ENCODE measurements around the gene SLC6A13. TPM values are rescaled to one million over a fixed set of nuclear protein-coding genes. Genes with fewer than 3 reads are reported as not detected.

SLC6A13 gene
- total and polyA plus RNA-seq, 4 donors: 0.23 to 12.0 (median 7.5) TPM

DNA sequence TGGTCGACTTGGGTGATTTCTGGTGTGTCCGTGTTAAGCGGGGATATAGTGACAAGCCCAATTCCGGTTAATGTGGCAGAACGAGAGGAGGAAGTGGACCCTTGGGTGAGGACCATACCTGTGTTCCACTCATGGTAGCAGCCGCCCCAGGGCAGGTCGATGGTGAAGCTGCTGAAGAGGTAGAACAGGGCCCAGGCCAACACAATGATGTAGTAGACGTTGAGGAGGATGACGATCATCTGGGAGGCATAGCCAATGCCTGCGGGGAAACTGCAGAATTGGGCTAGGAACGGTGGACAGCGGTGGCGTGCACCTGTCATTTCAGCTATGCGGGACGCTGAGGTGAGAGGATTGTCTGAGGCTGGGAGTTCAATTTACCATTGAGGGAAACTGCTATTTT is 20.1 kb downstream of the SLC6A13 start:
- TF ChIP-seq EGR1 (IDR thresholded peaks at IDR 0.05; ENCODE audit: low read depth in 2 of 2) (no peak), NR2F2 (IDR thresholded peaks at IDR 0.05) (no peak), TAF1 (conservative IDR thresholded peaks at IDR 0.05) (no peak), FOXA1 (IDR thresholded peaks at IDR 0.05) (no peak)
- TF ChIP-seq, protein P1, sequence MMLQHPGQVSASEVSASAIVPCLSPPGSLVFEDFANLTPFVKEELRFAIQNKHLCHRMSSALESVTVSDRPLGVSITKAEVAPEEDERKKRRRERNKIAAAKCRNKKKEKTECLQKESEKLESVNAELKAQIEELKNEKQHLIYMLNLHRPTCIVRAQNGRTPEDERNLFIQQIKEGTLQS (IDR thresholded peaks at IDR 0.05): no peak
- TF ChIP-seq, protein P2, sequence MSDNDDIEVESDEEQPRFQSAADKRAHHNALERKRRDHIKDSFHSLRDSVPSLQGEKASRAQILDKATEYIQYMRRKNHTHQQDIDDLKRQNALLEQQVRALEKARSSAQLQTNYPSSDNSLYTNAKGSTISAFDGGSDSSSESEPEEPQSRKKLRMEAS (IDR thresholded peaks at IDR 0.05): no peak
- WGBS: 95% methylated on average over 15 of the region's 15 CpGs
- H3K27ac ChIP-seq (ENCODE audit: low read depth in 1 of 2, low read length in 2 of 2): no peak overlapping the region
- peaks cover 0 to 3% (median 1%) of the 10 kb centered on the region in 4 donors for H3K9me3 ChIP-seq (ENCODE audit: control insufficient read depth in 4 of 4, low read length in 3 of 4)
- H3K9ac ChIP-seq (ENCODE audit: low read depth in 1 of 2, low read length in 2 of 2): no peak overlapping the region
- no peak overlapping the region for H3K4me3 ChIP-seq (ENCODE audit: low read depth in 1 of 3, low read length in 3 of 3)
- DNase-seq (ENCODE audit: low spot score): no peak
- no peaks in the 10 kb centered on the region for H3K27me3 ChIP-seq (ENCODE audit: control insufficient read depth in 4 of 4, insufficient read depth in 4 of 4, low read length in 3 of 4)
- no peaks in the 10 kb centered on the region for H3K36me3 ChIP-seq (ENCODE audit: control insufficient read depth in 4 of 4, insufficient read depth in 3 of 4, low read depth in 1 of 4, low read length in 3 of 4)
- peaks cover 0 to 14% (median 10%) of the 10 kb centered on the region in 4 donors for H3K4me1 ChIP-seq (ENCODE audit: control insufficient read depth in 4 of 4, insufficient read depth in 4 of 4, low read length in 3 of 4)

DNA sequence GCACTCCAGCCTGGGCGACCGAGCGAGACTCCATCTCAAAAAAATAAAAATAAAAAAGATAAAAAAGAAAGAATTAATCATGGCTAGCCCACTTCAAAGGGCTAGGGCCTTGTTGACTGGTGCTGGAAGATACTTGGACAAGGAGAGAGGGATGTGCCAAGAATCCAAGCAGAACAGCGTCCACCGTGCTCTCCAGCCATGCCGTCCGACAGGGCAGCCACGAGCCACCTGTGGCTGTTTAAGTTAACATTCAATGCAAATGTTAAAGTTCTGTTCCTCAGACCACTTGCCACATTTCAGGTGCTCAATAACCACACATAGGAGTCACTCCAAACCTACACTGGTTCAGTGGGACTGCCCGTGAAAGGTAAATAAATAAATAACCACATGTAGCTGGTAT is 21.4 kb downstream of the SLC6A13 start:
- peaks cover 0 to 14% (median 10%) of the 10 kb centered on the region in 4 donors for H3K4me1 ChIP-seq (ENCODE audit: control insufficient read depth in 4 of 4, insufficient read depth in 4 of 4, low read length in 3 of 4)
- H3K36me3 ChIP-seq (ENCODE audit: control insufficient read depth in 4 of 4, insufficient read depth in 3 of 4, low read depth in 1 of 4, low read length in 3 of 4): no peaks in the 10 kb centered on the region
- 98% methylated on average over 9 of the region's 9 CpGs for WGBS
- no peak for TF ChIP-seq RAD21 (IDR thresholded peaks at IDR 0.05)
- no peak for TF ChIP-seq HNF4G (IDR thresholded peaks at IDR 0.05)
- no peak for TF ChIP-seq SP1 (IDR thresholded peaks at IDR 0.05)
- TF ChIP-seq, protein P3, sequence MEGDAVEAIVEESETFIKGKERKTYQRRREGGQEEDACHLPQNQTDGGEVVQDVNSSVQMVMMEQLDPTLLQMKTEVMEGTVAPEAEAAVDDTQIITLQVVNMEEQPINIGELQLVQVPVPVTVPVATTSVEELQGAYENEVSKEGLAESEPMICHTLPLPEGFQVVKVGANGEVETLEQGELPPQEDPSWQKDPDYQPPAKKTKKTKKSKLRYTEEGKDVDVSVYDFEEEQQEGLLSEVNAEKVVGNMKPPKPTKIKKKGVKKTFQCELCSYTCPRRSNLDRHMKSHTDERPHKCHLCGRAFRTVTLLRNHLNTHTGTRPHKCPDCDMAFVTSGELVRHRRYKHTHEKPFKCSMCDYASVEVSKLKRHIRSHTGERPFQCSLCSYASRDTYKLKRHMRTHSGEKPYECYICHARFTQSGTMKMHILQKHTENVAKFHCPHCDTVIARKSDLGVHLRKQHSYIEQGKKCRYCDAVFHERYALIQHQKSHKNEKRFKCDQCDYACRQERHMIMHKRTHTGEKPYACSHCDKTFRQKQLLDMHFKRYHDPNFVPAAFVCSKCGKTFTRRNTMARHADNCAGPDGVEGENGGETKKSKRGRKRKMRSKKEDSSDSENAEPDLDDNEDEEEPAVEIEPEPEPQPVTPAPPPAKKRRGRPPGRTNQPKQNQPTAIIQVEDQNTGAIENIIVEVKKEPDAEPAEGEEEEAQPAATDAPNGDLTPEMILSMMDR (IDR thresholded peaks at IDR 0.05; ENCODE audit: low read depth, low read length, missing input control): no peak
- TF ChIP-seq TAF1 (conservative IDR thresholded peaks at IDR 0.05): no peak
- H3K9ac ChIP-seq (ENCODE audit: low read depth in 1 of 2, low read length in 2 of 2): no peak overlapping the region
- H3K27me3 ChIP-seq (ENCODE audit: control insufficient read depth in 4 of 4, insufficient read depth in 4 of 4, low read length in 3 of 4): no peaks in the 10 kb centered on the region
- peak; percentile 17 for DNase-seq (ENCODE audit: low spot score)
- H3K27ac ChIP-seq (ENCODE audit: low read depth in 1 of 2, low read length in 2 of 2): no peak overlapping the region
- no peaks in the 10 kb centered on the region for H3K9me3 ChIP-seq (ENCODE audit: control insufficient read depth in 4 of 4, low read length in 3 of 4)
- H3K4me3 ChIP-seq (ENCODE audit: low read depth in 1 of 3, low read length in 3 of 3): no peak overlapping the region

DNA sequence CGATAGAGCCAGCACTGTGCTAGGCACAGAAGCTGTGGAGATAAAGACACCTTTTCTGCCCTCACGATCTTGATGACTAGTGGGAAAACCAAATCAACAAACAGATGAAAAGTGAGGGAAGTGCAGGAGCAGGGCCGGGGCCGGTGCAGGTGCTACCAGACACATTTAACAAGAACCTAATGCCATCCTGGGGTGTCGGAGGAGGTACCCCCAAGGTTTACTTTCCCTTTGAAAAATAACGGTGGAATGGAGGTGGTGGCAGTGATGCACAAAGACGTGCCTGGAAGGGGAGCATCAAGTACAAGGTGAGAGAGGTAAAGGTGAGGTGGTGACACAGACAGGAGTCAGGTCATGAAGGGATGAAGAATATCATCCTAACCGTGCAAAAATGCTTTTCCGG is 22.1 kb downstream of the SLC6A13 start:
- TF ChIP-seq, protein P4, sequence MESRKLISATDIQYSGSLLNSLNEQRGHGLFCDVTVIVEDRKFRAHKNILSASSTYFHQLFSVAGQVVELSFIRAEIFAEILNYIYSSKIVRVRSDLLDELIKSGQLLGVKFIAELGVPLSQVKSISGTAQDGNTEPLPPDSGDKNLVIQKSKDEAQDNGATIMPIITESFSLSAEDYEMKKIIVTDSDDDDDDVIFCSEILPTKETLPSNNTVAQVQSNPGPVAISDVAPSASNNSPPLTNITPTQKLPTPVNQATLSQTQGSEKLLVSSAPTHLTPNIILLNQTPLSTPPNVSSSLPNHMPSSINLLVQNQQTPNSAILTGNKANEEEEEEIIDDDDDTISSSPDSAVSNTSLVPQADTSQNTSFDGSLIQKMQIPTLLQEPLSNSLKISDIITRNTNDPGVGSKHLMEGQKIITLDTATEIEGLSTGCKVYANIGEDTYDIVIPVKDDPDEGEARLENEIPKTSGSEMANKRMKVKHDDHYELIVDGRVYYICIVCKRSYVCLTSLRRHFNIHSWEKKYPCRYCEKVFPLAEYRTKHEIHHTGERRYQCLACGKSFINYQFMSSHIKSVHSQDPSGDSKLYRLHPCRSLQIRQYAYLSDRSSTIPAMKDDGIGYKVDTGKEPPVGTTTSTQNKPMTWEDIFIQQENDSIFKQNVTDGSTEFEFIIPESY (IDR thresholded peaks at IDR 0.05): no peak
- TF ChIP-seq, protein P5, sequence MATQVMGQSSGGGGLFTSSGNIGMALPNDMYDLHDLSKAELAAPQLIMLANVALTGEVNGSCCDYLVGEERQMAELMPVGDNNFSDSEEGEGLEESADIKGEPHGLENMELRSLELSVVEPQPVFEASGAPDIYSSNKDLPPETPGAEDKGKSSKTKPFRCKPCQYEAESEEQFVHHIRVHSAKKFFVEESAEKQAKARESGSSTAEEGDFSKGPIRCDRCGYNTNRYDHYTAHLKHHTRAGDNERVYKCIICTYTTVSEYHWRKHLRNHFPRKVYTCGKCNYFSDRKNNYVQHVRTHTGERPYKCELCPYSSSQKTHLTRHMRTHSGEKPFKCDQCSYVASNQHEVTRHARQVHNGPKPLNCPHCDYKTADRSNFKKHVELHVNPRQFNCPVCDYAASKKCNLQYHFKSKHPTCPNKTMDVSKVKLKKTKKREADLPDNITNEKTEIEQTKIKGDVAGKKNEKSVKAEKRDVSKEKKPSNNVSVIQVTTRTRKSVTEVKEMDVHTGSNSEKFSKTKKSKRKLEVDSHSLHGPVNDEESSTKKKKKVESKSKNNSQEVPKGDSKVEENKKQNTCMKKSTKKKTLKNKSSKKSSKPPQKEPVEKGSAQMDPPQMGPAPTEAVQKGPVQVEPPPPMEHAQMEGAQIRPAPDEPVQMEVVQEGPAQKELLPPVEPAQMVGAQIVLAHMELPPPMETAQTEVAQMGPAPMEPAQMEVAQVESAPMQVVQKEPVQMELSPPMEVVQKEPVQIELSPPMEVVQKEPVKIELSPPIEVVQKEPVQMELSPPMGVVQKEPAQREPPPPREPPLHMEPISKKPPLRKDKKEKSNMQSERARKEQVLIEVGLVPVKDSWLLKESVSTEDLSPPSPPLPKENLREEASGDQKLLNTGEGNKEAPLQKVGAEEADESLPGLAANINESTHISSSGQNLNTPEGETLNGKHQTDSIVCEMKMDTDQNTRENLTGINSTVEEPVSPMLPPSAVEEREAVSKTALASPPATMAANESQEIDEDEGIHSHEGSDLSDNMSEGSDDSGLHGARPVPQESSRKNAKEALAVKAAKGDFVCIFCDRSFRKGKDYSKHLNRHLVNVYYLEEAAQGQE (IDR thresholded peaks at IDR 0.05): no peak
- TF ChIP-seq RXRA (IDR thresholded peaks at IDR 0.05): no peak
- no peak for TF ChIP-seq HNF4G (IDR thresholded peaks at IDR 0.05)
- no peak for TF ChIP-seq RAD21 (IDR thresholded peaks at IDR 0.05)
- no peak for TF ChIP-seq EGR1 (IDR thresholded peaks at IDR 0.05; ENCODE audit: low read depth in 2 of 2)
- no peak for TF ChIP-seq TAF1 (conservative IDR thresholded peaks at IDR 0.05)
- TF ChIP-seq YY1 (IDR thresholded peaks at IDR 0.05): no peak
- TF ChIP-seq, protein P2 (IDR thresholded peaks at IDR 0.05): no peak
- no peak for TF ChIP-seq JUND (IDR thresholded peaks at IDR 0.05)
- no peak for TF ChIP-seq SP1 (IDR thresholded peaks at IDR 0.05)
- no peak for TF ChIP-seq NR2F2 (IDR thresholded peaks at IDR 0.05)
- no peak for DNase-seq (ENCODE audit: low spot score)
- Histone ChIP-seq H3K4me1 (ENCODE audit: control insufficient read depth in 4 of 4, insufficient read depth in 4 of 4, low read length in 3 of 4) (peaks cover 0 to 14% (median 10%) of the 10 kb centered on the region in 4 donors), H3K9ac (ENCODE audit: low read depth in 1 of 2, low read length in 2 of 2) (no peak overlapping the region), H3K4me3 (ENCODE audit: low read depth in 1 of 3, low read length in 3 of 3) (no peak overlapping the region), H3K9me3 (ENCODE audit: control insufficient read depth in 4 of 4, low read length in 3 of 4) (no peaks in the 10 kb centered on the region), H3K27me3 (ENCODE audit: control insufficient read depth in 4 of 4, insufficient read depth in 4 of 4, low read length in 3 of 4) (no peaks in the 10 kb centered on the region), H3K27ac (ENCODE audit: low read depth in 1 of 2, low read length in 2 of 2) (no peak overlapping the region), H3K36me3 (ENCODE audit: control insufficient read depth in 4 of 4, insufficient read depth in 3 of 4, low read depth in 1 of 4, low read length in 3 of 4) (no peaks in the 10 kb centered on the region)
- whole genome bisulfite sequencing: 93% methylated on average over 9 of the region's 9 CpGs

Measured in liver (tissue), 9 donors.